Mesothelial cell of epicardium (in vitro differentiated cells): ENCODE measurements around the gene SRSF11. TPM values are rescaled to one million over a fixed set of nuclear protein-coding genes. Genes with fewer than 3 reads are reported as not detected.
A peak's percentile ranks its signal among the peaks of the same experiment; 100 is the strongest.

ENCODE experiments used
- DNase-seq, 2 experiments: peaks; one replicate each; pipeline ENCODE4 v3.0.0; 2021; ENCODE audit warnings: low spot score in 2 of 2; ENCODE audit not compliant: unreplicated experiment in 2 of 2
- H3K27ac Mint-ChIP-seq: 2 replicates; pipeline ENCODE4 v1.8.0; 2021; ENCODE audit warnings: mixed read lengths
- H3K27me3 Mint-ChIP-seq: 2 replicates; pipeline ENCODE4 v1.8.0; 2021; ENCODE audit warnings: low read depth, mixed read lengths
- H3K36me3 Mint-ChIP-seq: 2 replicates; pipeline ENCODE4 v1.8.0; 2021; ENCODE audit warnings: mixed read lengths
- H3K4me1 Mint-ChIP-seq: 2 replicates; pipeline ENCODE4 v1.8.0; 2021; ENCODE audit warnings: mixed read lengths
- H3K4me3 Mint-ChIP-seq: 2 replicates; pipeline ENCODE4 v1.8.0; 2021; ENCODE audit warnings: mild to moderate bottlenecking, moderate library complexity, mixed read lengths
- H3K9me3 Mint-ChIP-seq: 2 replicates; pipeline ENCODE4 v1.8.0; 2021; ENCODE audit warnings: mixed read lengths
- CTCF ChIP-seq: fragments of 200-600 bp; sonication (generic); IDR thresholded peaks from one replicate; pipeline ENCODE4 v1.5.0; 2021; ENCODE audit warnings: antibody characterized with exemption; ENCODE audit not compliant: unreplicated experiment
- total RNA-seq: library from RNA; stranded (reverse); gene quantifications from 3 replicates; pipeline ENCODE4 v1.2.1, GENCODE V29; 2021

Gene SRSF11
- total RNA-seq, 1 donor from 2014 or later, result 357 TPM

DNA sequence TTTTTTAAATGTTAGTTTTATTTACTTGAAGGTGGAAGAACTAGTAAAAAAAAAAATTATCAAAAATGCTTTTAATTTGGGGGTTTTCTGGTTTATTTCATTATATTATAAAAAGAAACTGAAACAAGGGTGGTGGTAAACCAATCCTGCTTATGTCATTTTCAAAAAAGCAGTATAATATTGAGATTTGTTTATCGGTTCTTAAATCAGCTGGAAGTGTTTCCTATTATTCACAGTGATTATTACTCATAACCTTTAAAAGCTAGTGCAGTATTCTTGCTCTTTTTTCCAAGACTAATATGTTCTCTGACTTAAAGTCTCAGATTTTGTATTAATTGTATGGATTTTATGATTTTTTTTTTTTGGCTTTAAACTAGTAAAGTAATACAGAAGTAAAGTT, 10.4 kb upstream of the SRSF11 start:
- TF ChIP-seq CTCF, result no peak
- Mint-ChIP-seq H3K36me3 (peaks cover 2% of the 10 kb centered on the region), H3K27ac (no peak overlapping the region), H3K4me3 (no peak overlapping the region), H3K27me3 (no peaks in the 10 kb centered on the region), H3K4me1 (peaks cover 19% of the 10 kb centered on the region), H3K9me3 (no peaks in the 10 kb centered on the region)
- no peak for DNase-seq

DNA sequence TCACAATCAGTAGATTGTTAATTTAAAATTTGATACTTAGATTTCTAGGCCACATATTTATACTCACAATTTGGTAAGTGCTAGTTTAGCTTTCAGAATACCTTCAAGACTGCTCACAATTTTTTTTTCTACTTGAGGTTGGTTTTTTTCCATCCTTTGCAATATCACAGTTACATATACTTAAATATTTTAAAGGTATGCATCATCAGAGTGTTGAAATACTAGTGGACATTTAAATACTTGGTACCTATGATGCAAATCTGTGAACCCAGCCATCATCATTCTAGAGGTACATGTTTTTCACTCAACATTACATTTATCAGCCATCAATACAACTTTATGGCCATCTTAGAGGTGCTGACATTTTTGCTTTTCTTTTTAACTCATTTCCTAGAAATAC, 9.6 kb upstream of the SRSF11 start:
- no peak overlapping the region for H3K27ac Mint-ChIP-seq

GRCh38 chr1:70220015-70220414, 1.2 kb upstream of the SRSF11 start:
- no peak for TF ChIP-seq CTCF
- H3K4me3 Mint-ChIP-seq, result peak overlapping the region; percentile 41
- H3K27ac Mint-ChIP-seq, result peak overlapping the region; percentile 77
- no peaks in the 10 kb centered on the region for H3K9me3 Mint-ChIP-seq
- peaks cover 36% of the 10 kb centered on the region for H3K4me1 Mint-ChIP-seq
- H3K27me3 Mint-ChIP-seq, result no peaks in the 10 kb centered on the region
- H3K36me3 Mint-ChIP-seq, result peaks cover 18% of the 10 kb centered on the region
- DNase-seq, result no peak

More for the DNA sequence above, 9.6 kb upstream of the SRSF11 start:
- H3K4me3 Mint-ChIP-seq, result no peak overlapping the region
- peaks cover 13% of the 10 kb centered on the region for H3K4me1 Mint-ChIP-seq
- no peaks in the 10 kb centered on the region for H3K9me3 Mint-ChIP-seq
- H3K36me3 Mint-ChIP-seq, result peaks cover 2% of the 10 kb centered on the region
- H3K27me3 Mint-ChIP-seq, result no peaks in the 10 kb centered on the region
- no peak for TF ChIP-seq CTCF
- no peak for DNase-seq

GRCh38 chr1:70220517-70221237, 503 bp upstream of the SRSF11 start:
- no peak for DNase-seq
- H3K4me3 Mint-ChIP-seq, result peak overlapping the region; percentile 91
- peaks cover 18% of the 10 kb centered on the region for H3K36me3 Mint-ChIP-seq
- H3K9me3 Mint-ChIP-seq, result no peaks in the 10 kb centered on the region
- peak overlapping the region; percentile 96 for H3K27ac Mint-ChIP-seq
- TF ChIP-seq CTCF, result no peak
- H3K27me3 Mint-ChIP-seq, result no peaks in the 10 kb centered on the region
- H3K4me1 Mint-ChIP-seq, result peaks cover 36% of the 10 kb centered on the region

- no peak for DNase-seq
- Mint-ChIP-seq H3K4me3 (peak overlapping the region; percentile 91), H3K4me1 (peaks cover 50% of the 10 kb centered on the region), H3K9me3 (no peaks in the 10 kb centered on the region), H3K27ac (peak overlapping the region; percentile 96), H3K36me3 (peaks cover 14% of the 10 kb centered on the region), H3K27me3 (no peaks in the 10 kb centered on the region)
- no peak for TF ChIP-seq CTCF
These were observed 1.6 kb downstream of the SRSF11 start for GRCh38 chr1:70222716-70223235.
